H1 (cell line): Measurements from ENCODE around the gene DIPK1A. TPM values are rescaled to one million over a fixed set of nuclear protein-coding genes. Genes with fewer than 3 reads are reported as not detected.

Experiments used
- CTCF ChIA-PET: fragments of 300-600 bp; sonication (Branson Sonifier 250); formaldehyde crosslinking; loops from one replicate; lab custom pipeline; 2021; ENCODE audit not compliant: partially characterized antibody; lab: Charles Lee
- POLR2A ChIA-PET: fragments of 300-600 bp; sonication (Branson Sonifier 250); formaldehyde crosslinking; loops from one replicate; lab custom pipeline; 2021; ENCODE audit warnings: inconsistent platforms; ENCODE audit not compliant: partially characterized antibody; lab: Charles Lee
- DNase-seq, 2 experiments: peaks; one replicate each; pipeline versions ENCODE4 v3.0.0 to v3.0.0-alpha.2; 2010 to 2022; ENCODE audit warnings: low spot score in 2 of 2, low read depth in 1 of 2, mixed read lengths in 1 of 2
- FAIRE-seq: peaks from 2 replicates; lab custom pipeline; 2011; peaks lifted over from hg19 to GRCh38; lab: Jason Lieb, UNC
- H2AFZ ChIP-seq: 2 replicates; pipeline ENCODE4 v1.8.1; 2012; ENCODE audit warnings: low read length, inconsistent platforms
- H2AK5ac ChIP-seq: 2 replicates; pipeline ENCODE4 v1.6.1; 2013; ENCODE audit warnings: low read depth, low read length
- H2BK120ac ChIP-seq: replicated peaks from 2 replicates; pipeline ENCODE3; 2013; ENCODE audit warnings: low read depth, low read length, inconsistent platforms
- H2BK12ac ChIP-seq: 2 replicates; pipeline ENCODE4 v1.6.1; 2013; ENCODE audit warnings: low read depth, low read length
- H2BK15ac ChIP-seq: 2 replicates; pipeline ENCODE4 v1.6.1; 2013; ENCODE audit warnings: low read length
- H2BK20ac ChIP-seq: 2 replicates; pipeline ENCODE4 v1.6.1; 2013; ENCODE audit warnings: low read length
- H2BK5ac ChIP-seq: 2 replicates; pipeline ENCODE4 v1.6.1; 2013; ENCODE audit warnings: low read depth, low read length
- H3K14ac ChIP-seq: 2 replicates; pipeline ENCODE4 v1.6.1; 2013; ENCODE audit warnings: inconsistent platforms; ENCODE audit not compliant: insufficient read length
- H3K18ac ChIP-seq: 2 replicates; pipeline ENCODE4 v1.6.1; 2013; ENCODE audit warnings: low read length; ENCODE audit errors: extremely low read depth
- H3K23ac ChIP-seq: 2 replicates; pipeline ENCODE4 v1.6.1; 2013; ENCODE audit warnings: inconsistent platforms; ENCODE audit not compliant: insufficient read length
- H3K23me2 ChIP-seq: 2 replicates; pipeline ENCODE4 v1.6.1; 2013; ENCODE audit warnings: low read depth, low read length
- H3K27ac ChIP-seq: 2 replicates; pipeline ENCODE4 v1.6.1; 2011; ENCODE audit warnings: low read depth, low read length, inconsistent platforms
- H3K27me3 ChIP-seq, 4 experiments: replicated peaks in 1 of 4; 1 replicate in 1 of 4; 2 replicates in 3 of 4; pipeline versions ENCODE4 v1.6.1 to v1.8.1; 2011 to 2013; ENCODE audit warnings: low read length in 3 of 4, mild to moderate bottlenecking in 3 of 4, inconsistent platforms in 2 of 4, mixed read lengths in 2 of 4, moderate library complexity in 1 of 4; ENCODE audit not compliant: control insufficient read depth in 3 of 4, insufficient read depth in 3 of 4; ENCODE audit errors: extremely low read depth in 1 of 4
- H3K36me3 ChIP-seq, 4 experiments: 2 replicates each; pipeline versions ENCODE4 v1.6.1 to v1.8.1; 2011 to 2013; ENCODE audit warnings: mild to moderate bottlenecking in 4 of 4, low read length in 3 of 4, moderate library complexity in 2 of 4, control low read depth in 1 of 4, inconsistent platforms in 1 of 4; ENCODE audit not compliant: insufficient read depth in 4 of 4, control insufficient read depth in 2 of 4
- H3K4ac ChIP-seq: replicated peaks from 2 replicates; pipeline ENCODE3; 2013; ENCODE audit warnings: low read length, low read depth, mixed read lengths, inconsistent platforms; ENCODE audit not compliant: insufficient read length
- H3K4me1 ChIP-seq, 4 experiments: replicated peaks in 1 of 4; 1 replicate in 1 of 4; 2 replicates in 3 of 4; pipeline versions ENCODE4 v1.6.1 to v1.8.1; 2011 to 2013; ENCODE audit warnings: low read length in 3 of 4, inconsistent platforms in 2 of 4, mixed read lengths in 1 of 4; ENCODE audit not compliant: insufficient read depth in 4 of 4, control insufficient read depth in 3 of 4
- H3K4me2 ChIP-seq, 2 experiments: 2 replicates each; pipeline versions ENCODE4 v1.6.1 to v1.8.1; 2011 to 2013; ENCODE audit warnings: low read depth in 2 of 2, low read length in 2 of 2, control low read depth in 1 of 2, inconsistent platforms in 1 of 2, mild to moderate bottlenecking in 1 of 2; ENCODE audit not compliant: insufficient read depth in 1 of 2
- H3K4me3 ChIP-seq, 4 experiments: fragments of 200-600, 300-600 bp in 1 of 4; sonication (generic), shearing (Covaris generic), sonication (Bioruptor Twin) in 1 of 4; 2 replicates each; pipeline versions ENCODE4 v1.5.1 to v1.8.1; 2011 to 2016; ENCODE audit warnings: low read length in 4 of 4, low read depth in 3 of 4, control low read depth in 2 of 4, inconsistent platforms in 2 of 4, mild to moderate bottlenecking in 2 of 4, mixed read lengths in 1 of 4, moderate library complexity in 1 of 4; ENCODE audit not compliant: insufficient read depth in 2 of 4; ENCODE audit errors: extremely low read depth in 1 of 4
- H3K56ac ChIP-seq: replicated peaks from 2 replicates; pipeline ENCODE3; 2013; ENCODE audit warnings: low read depth, mild to moderate bottlenecking, mixed read lengths, low read length, inconsistent platforms; ENCODE audit not compliant: insufficient read length
- H3K79me1 ChIP-seq: 2 replicates; pipeline ENCODE4 v1.6.1; 2013; ENCODE audit warnings: low read depth, low read length, control low read depth
- H3K79me2 ChIP-seq, 2 experiments: 2 replicates each; pipeline versions ENCODE4 v1.6.1 to v1.8.1; 2012 to 2013; ENCODE audit warnings: low read length in 2 of 2, mild to moderate bottlenecking in 2 of 2, inconsistent platforms in 1 of 2; ENCODE audit not compliant: insufficient read depth in 2 of 2, control insufficient read depth in 1 of 2
- H3K9ac ChIP-seq, 4 experiments: replicated peaks in 1 of 4; 1 replicate in 1 of 4; 2 replicates in 3 of 4; pipeline versions ENCODE4 v1.6.1 to v1.8.1; 2011 to 2013; ENCODE audit warnings: low read depth in 3 of 4, low read length in 3 of 4, control low read depth in 2 of 4, mild to moderate bottlenecking in 2 of 4, moderate library complexity in 2 of 4, inconsistent platforms in 1 of 4; ENCODE audit errors: extremely low read depth in 1 of 4
- H3K9me3 ChIP-seq, 2 experiments: 2 replicates each; pipeline versions ENCODE4 v1.6.1 to v1.8.1; 2012 to 2013; ENCODE audit warnings: mild to moderate bottlenecking in 2 of 2, moderate library complexity in 2 of 2, control low read depth in 1 of 2, inconsistent platforms in 1 of 2, low read depth in 1 of 2, low read length in 1 of 2, mixed read lengths in 1 of 2; ENCODE audit not compliant: insufficient read depth in 2 of 2
- H4K20me1 ChIP-seq, 2 experiments: replicated peaks in 1 of 2; 2 replicates each; pipeline versions ENCODE3 to v1.8.1; 2011 to 2013; ENCODE audit warnings: inconsistent platforms in 2 of 2, low read length in 2 of 2, mild to moderate bottlenecking in 1 of 2; ENCODE audit not compliant: insufficient read depth in 2 of 2, control insufficient read depth in 1 of 2
- H4K5ac ChIP-seq: 2 replicates; pipeline ENCODE4 v1.6.1; 2013; ENCODE audit warnings: low read length, low read depth, mixed read lengths, inconsistent platforms; ENCODE audit not compliant: insufficient read length
- H4K8ac ChIP-seq: 2 replicates; pipeline ENCODE4 v1.8.0; 2013; ENCODE audit warnings: mild to moderate bottlenecking, moderate library complexity, low read length, inconsistent platforms; ENCODE audit not compliant: insufficient read depth; ENCODE audit errors: extremely low read depth
- H4K91ac ChIP-seq: replicated peaks from 2 replicates; pipeline ENCODE3; 2013; ENCODE audit warnings: low read length, mixed read lengths, inconsistent platforms; ENCODE audit not compliant: insufficient read length
- ASH2L ChIP-seq: fragments of 200-600, 300-600 bp; sonication (generic); IDR thresholded peaks from one replicate; pipeline ENCODE4 v1.7.1; 2017; ENCODE audit warnings: low read length
- ATF2 ChIP-seq: IDR thresholded peaks from 2 replicates; pipeline ENCODE4 v1.6.1; 2012; ENCODE audit warnings: low read length, inconsistent platforms
- CHD1 ChIP-seq: IDR thresholded peaks from 2 replicates; pipeline ENCODE4 v1.6.1; 2012; ENCODE audit warnings: low read depth, low read length, improper control_type of control experiment
- CREB1 ChIP-seq: IDR thresholded peaks from 2 replicates; pipeline ENCODE4 v1.6.1; 2012; ENCODE audit warnings: inconsistent platforms
- CTBP2 ChIP-seq: IDR thresholded peaks from 2 replicates; pipeline ENCODE4 v1.7.0; 2011; ENCODE audit warnings: borderline replicate concordance, mild to moderate bottlenecking, moderate library complexity, mixed read lengths, low read length; ENCODE audit not compliant: insufficient read depth, insufficient read length
- JUN ChIP-seq: IDR thresholded peaks from 2 replicates; pipeline ENCODE4 v1.6.1; 2011; ENCODE audit warnings: low read depth, mild to moderate bottlenecking, improper control_type of control experiment, low read length
- JUND ChIP-seq: IDR thresholded peaks from 2 replicates; pipeline ENCODE4 v1.6.1; 2011; ENCODE audit warnings: mild to moderate bottlenecking, improper control_type of control experiment, low read length
- KDM5A ChIP-seq: fragments of 200-600 bp; IDR thresholded peaks from 2 replicates; pipeline ENCODE4 v1.7.1; 2012; ENCODE audit warnings: mild to moderate bottlenecking, low read length, inconsistent platforms, mixed read lengths
- POLR2AphosphoS5 ChIP-seq: IDR thresholded peaks from 2 replicates; pipeline ENCODE4 v1.6.1; 2011; ENCODE audit warnings: low read depth, low read length
- POU5F1 ChIP-seq: IDR thresholded peaks from 2 replicates; pipeline ENCODE4 v1.6.1; 2011; ENCODE audit warnings: low read depth, mild to moderate bottlenecking, low read length, moderate library complexity
- RFX5 ChIP-seq: IDR thresholded peaks from 2 replicates; pipeline ENCODE4 v1.6.1; 2011; ENCODE audit warnings: low read depth, low read length, improper control_type of control experiment, borderline replicate concordance
- SIRT6 ChIP-seq: IDR thresholded peaks from one replicate; pipeline ENCODE4 v1.7.1; 2012; ENCODE audit warnings: low read length, inconsistent platforms
- TAF1 ChIP-seq: IDR thresholded peaks from 2 replicates; pipeline ENCODE4 v1.6.1; 2011; ENCODE audit warnings: mild to moderate bottlenecking, low read depth, low read length
- TAF7 ChIP-seq: optimal IDR thresholded peaks from 2 replicates; pipeline ENCODE3; 2011; ENCODE audit warnings: low read depth, mild to moderate bottlenecking, inconsistent platforms, low read length, moderate library complexity, borderline replicate concordance
- ZNF274 ChIP-seq: IDR thresholded peaks from 2 replicates; pipeline ENCODE4 v1.7.0; 2012; ENCODE audit warnings: low read length, borderline replicate concordance; ENCODE audit errors: extremely low read depth
- WGBS, 2 experiments: shearing (Covaris generic) in 1 of 2; methylation state at CpG; one replicate each; pipeline versions ENCODE4 v1.1.6 to v1.1.7; 2013 to 2015; ENCODE audit warnings: low lambda C conversion rate in 2 of 2, mixed read lengths in 2 of 2, inconsistent platforms in 1 of 2, low coverage in 1 of 2, missing lambda C conversion rate in 1 of 2; ENCODE audit not compliant: insufficient replicate concordance in 2 of 2, insufficient coverage in 1 of 2, insufficient read length in 1 of 2; ENCODE audit errors: extremely low coverage in 1 of 2, missing lambda C conversion rate in 1 of 2; 5-methylcytosine and 5-hydroxymethylcytosine counted together
- polyA plus RNA-seq, 7 experiments: library from polyadenylated mRNA; depleted of rRNA in 3 of 7; stranded (reverse) in 5 of 7; unstranded in 2 of 7; fragments of >200 nt in 5 of 7; fragments of 200-250 nt in 2 of 7; gene quantifications; 1 replicate in 5 of 7; 2 replicates in 1 of 7; 4 replicates in 1 of 7; pipeline versions ENCODE4 v1.2.1 to v1.2.3, GENCODE V29; 2011 to 2013; ENCODE audit warnings: missing spikeins in 2 of 7, mixed read lengths in 2 of 7
- total RNA-seq: library from RNA; stranded (reverse); fragmentation: NEBNext Ultra II Directional; extraction: Animal tissue kit (Norgen Biotek cat#: 25700); gene quantifications from 2 replicates; pipeline ENCODE4 v1.2.1, GENCODE V29; 2021

DIPK1A gene
- total and polyA plus RNA-seq, 2 of the 8 experiments (the other 6 are each of a cell fraction or from before 2014, with no cell fraction given) = 2.5 to 5.0 TPM

GRCh38 chr1:92943502-92943847, 17.8 kb downstream of the DIPK1A start:
- H3K27me3 ChIP-seq = no peaks in the 10 kb centered on the region
- H4K5ac ChIP-seq = no peak overlapping the region
- POLR2A ChIA-PET = no interaction called here
- CTCF ChIA-PET = interaction anchor here (1.6 to 3.0 kb wide), 5 partner anchors 14 to 84 kb away, joined by 4 to 13 read pairs (median 8); partner anchors contain the start of gene DIPK1A
- H3K4me1 ChIP-seq = no peaks in the 10 kb centered on the region
- FAIRE-seq (no peak), DNase-seq (no peak)
- no peak overlapping the region for H2BK12ac ChIP-seq
- H3K4ac ChIP-seq = no peak overlapping the region
- H3K27ac ChIP-seq = no peak overlapping the region
- no peak overlapping the region for H2AFZ ChIP-seq
- no peak overlapping the region for H3K4me3 ChIP-seq
- WGBS, 2 experiments = 92% methylated on average over 4 of the region's 4 CpGs; no CpG with 5 or more reads in 1 of the 2 experiments
- H3K56ac ChIP-seq = no peak overlapping the region
- no peak overlapping the region for H3K23ac ChIP-seq
- no peak overlapping the region for H3K14ac ChIP-seq
- no peak overlapping the region for H3K9ac ChIP-seq
- H4K8ac ChIP-seq = no peak overlapping the region
- H2BK120ac ChIP-seq = no peak overlapping the region
- H3K79me1 ChIP-seq = no peaks in the 10 kb centered on the region
- H3K36me3 ChIP-seq = no peaks in the 10 kb centered on the region
- H2BK20ac ChIP-seq = no peak overlapping the region
- no peak overlapping the region for H2AK5ac ChIP-seq
- no peak overlapping the region for H2BK15ac ChIP-seq
- H3K23me2 ChIP-seq = no peaks in the 10 kb centered on the region; the same call in 1 of the 2 replicates
- no peak overlapping the region for H3K18ac ChIP-seq
- peaks cover 0 to 2% of the 10 kb centered on the region in 2 experiments for H4K20me1 ChIP-seq
- no peak overlapping the region for H2BK5ac ChIP-seq
- no peak overlapping the region for H4K91ac ChIP-seq
- H3K79me2 ChIP-seq = no peaks in the 10 kb centered on the region
- no peaks in the 10 kb centered on the region for H3K9me3 ChIP-seq
- no peak overlapping the region for H3K4me2 ChIP-seq
- TF ChIP-seq TAF7 (no peak), JUND (no peak), ZNF274 (no peak), ASH2L (no peak), ATF2 (no peak), SIRT6 (no peak), CHD1 (no peak), KDM5A (no peak), CTBP2 (no peak), TAF1 (no peak), POLR2AphosphoS5 (no peak), POU5F1 (no peak), CREB1 (no peak), RFX5 (no peak), JUN (no peak)
